GM18868 (cell line): ENCODE measurements around the gene MANSC1.

Experiments
- ATAC-seq: cut with Tn5 transposase; IDR thresholded peaks from one replicate; pipeline ENCODE4 v1.9.1; 2021; ENCODE audit warnings: mild to moderate bottlenecking, moderate library complexity; ENCODE audit not compliant: unreplicated experiment

The MANSC1 gene

DNA sequence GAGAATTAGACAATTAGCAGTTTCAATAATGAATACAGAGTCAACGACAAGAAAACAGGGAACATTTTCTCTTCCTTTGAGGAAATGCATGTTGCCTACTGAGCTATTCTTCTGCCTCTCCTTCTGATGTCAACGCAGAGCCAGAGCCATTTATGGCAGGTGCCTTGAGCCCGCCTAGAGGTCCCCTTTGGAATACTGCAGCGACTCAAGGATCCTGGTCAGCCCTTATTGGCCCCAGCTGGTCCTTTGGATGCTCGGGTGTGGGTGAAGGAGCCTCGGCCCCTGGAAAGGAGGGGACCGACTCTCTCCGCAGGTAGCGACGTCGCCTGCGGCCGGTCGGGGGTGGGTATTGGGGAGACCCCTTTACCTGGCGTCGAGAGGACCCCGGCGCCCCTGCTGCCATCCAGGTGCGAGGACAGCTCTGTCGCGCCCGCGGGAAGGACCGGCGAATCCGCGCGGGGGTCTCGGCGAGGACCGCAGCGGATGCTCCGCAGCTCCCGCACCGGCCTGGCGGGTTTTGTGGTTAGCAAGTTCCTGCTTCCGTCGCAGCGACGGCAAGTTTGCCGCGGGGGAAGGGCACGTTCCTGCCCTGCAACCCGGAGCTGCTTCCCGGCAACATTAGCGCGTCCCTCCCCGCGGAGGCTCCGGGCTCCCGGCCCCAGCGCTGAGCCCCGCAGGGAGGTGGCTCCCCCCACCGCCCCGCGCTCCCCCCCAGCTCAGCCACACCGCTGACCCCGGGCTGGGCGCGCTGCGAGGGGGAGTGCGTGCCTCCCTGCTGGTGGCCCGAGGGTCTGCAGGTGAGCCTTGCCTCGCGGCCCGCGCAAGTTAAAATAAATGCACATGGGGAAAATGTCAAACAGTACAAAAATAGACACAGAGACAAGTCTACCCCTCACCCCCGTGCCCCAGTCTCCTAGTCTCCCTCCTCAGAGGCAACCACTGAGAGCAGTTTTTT, at the start of gene MANSC1:
TSS of gene MANSC1 (minus strand) at position 532 of the 955 bp plus-strand sequence. CDS start 6,928 bp downstream, outside the sequence.
- ATAC-seq: peak; percentile 48

DNA sequence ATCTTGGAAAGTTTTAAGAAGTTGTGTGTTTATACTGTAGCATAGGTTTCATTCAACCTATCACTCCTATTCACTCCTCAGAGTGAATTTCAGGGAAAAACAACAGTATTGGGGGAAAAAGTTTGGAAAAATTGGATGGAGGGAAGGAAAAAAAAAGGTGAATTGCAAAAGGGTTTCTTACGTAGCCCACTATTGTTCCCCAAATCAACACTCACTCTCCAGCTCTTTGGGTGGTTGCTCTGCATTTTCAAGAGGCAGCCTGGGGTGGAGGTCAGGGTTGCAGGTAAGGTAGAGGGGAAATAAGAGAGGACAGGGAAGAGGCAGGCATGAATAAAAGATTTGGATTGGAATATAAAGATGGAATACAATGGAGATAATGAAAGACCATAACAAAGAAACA, 49.1 kb upstream of the MANSC1 start:
- no peak for ATAC-seq

DNA sequence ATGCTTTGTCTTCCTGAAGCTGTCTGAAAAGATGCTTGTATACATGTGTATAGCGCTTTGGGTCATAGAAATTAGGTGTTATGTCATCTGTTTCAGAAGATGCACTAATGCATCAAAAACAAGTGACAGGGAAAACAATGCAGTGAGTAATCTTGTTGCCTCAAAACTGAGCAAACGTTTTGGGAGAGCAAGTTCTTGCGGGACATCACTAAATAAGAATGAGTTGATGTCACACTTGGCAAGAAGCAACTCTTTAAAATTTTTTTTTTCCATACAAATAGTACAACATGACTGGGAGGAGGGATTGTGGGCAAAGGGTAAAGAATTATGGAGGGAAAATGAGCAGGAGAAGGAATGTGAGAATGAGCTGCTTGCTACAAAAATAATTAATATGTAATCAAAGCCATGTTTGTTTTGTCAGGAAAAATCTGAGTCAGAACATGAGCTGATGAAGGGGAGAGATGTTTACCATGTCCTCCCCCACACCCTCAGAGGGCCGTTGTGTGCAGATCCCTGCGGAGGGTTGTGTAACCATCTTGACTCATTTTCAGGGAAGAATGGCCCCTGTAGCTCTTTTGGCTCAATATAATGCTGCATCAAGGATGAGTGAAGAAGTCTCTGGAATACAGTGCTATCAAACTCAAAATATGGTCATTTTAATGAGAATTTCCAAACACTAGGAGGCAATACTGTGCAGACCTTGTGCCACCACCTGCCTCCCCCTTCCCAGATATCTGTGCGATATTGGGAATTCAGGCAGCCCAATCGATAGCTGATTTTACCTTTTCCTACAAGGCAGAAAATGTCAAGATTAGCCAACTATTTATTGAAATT, 48.2 kb upstream of the MANSC1 start:
- ATAC-seq: no peak

DNA sequence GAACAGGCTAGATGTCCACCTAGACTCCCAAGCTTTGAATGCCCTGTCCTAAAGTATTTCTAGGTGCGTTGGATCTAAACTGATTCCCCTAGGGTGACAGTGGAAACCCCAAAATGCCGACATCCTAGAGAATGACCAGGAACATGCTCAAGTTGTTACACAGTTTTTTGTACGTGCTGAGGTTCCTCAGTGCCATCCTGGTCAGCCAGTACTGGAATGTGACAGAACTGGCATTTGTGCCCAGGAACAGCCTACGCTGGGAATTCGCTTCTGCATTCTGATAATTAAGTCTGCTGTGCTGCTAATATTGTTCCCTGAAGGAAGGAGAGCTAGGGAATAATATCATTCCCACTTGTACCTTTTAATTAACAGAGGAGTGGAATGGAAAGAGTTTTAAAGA, 47.1 kb upstream of the MANSC1 start:
- ATAC-seq: no peak

DNA sequence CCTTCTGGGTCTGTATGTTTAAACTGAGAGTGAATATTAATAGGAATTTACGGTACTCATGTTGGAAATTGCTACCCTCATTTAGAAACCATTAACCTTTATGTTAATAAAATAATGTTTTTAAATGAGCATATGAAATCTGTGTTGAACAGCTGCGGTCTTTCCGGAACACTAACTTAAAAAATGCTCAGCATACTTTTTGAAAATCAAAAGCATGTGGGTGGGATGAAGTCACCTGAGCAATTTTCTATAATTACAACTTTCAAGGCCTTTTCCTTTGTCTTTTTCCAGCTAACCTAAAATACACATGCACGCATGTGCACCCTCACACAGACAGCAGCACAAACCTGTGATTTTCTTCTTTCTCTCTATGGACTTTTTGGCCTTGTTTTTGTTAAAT, 46.7 kb upstream of the MANSC1 start:
- ATAC-seq: no peak

DNA sequence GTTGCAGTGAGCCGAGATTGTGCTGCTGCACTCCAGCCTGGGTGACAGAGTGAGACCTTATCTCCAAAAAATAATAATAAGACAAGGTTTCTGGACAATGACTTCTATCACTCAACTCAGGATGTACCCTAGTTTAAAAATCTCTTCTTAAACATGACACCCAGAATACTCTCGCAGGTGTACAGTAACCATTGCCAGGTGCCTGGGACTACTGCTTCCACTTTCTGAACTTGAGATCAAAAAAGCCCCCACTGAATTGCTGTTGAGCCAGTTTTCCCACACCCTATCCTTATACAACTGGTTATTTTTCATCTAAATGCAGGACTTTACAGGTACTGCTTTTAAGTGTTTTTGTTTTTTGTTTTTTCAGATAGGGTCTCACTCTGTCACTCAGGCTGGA, 43.1 kb upstream of the MANSC1 start:
- no peak for ATAC-seq

DNA sequence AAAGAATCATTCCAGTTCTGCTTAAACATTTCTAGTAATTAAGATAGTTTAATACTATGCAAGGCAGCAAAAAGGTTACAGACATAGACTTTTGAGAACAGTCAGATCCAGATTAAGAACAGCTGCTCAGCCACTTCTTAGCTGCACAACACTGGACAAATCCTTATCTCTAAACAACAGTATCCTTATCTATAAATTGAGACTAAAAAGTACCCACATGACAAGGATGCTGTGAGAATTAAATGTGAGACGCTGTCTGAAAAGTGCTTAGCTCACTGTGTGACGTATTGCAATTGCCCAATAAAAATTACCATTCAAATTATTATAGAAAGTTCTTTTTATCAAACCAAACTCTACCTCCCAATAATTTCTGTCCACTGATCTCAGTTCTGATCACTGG, 42.4 kb upstream of the MANSC1 start:
- no peak for ATAC-seq

DNA sequence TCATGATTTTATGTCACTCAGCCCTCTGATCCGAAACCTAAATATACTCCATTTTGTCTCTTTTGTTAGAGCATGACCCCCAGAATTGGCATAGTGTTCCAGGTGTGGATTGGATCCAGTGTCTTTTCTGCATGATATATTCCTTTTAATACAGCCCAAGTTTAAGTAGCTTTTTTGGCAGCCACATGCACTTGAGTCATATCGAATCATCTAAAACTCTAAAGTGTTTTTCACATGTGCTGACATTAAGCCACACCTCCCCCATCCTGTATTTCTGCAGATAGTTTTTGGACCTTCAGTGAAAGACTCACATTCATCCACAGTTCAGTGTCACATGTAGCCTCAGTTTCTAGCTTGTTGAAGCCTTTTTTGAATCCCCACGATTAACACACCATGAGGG, 37.5 kb upstream of the MANSC1 start:
- no peak for ATAC-seq

DNA sequence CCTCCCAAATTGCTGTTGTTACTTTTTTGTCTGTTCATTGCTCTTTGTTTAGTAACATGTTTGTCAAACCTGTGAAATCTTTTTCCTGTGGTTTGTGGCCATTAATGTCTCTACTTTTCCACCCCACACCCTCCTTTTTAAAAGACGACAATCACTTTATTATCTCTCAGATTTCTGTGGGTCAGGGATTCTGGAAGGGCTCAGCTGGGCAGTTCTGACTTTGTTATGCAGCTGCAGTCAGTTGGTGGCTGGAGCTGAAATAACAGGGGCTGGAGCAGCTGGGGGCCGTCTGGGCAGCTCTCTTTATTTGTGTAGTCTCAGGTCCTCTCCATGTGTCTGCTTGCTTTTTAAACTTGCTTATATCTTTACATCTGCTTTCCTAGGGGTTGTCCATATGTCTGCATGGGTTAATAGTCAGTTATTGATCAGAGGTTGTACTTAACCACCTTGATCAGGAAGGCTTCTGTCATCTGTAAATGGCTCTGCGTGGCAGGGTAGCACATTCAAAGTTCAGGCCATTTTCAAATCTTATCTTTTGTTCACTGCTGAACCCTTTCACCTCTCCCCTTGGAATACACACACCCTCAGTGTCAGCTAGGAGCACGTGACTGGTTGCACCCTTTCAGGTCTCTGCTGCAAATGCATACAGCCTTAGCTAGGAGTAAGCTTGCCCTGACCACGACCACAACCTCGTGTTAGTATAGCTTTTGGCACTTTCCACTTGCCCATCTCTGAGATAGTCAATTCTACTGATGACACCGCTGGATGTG, 34.7 kb upstream of the MANSC1 start:
- no peak for ATAC-seq

DNA sequence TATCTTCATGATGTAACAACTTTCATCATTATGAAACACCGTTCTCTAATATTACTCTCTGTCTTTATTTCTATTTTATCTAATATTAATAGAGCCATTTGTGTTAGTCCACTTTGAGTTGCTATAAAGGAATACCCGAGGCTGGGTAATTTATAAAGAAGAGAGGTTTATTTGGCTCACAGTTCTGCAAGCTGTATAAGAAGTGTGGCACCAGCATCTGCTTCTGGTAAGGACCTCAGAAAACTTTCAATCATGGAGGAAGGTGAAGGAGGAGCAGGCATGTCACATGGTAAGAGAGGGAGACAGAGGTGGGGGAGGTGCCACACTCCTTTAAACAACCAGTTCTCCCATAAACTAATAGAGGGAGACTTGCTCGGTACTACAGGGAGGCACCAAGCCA, 31.9 kb upstream of the MANSC1 start:
- no peak for ATAC-seq

DNA sequence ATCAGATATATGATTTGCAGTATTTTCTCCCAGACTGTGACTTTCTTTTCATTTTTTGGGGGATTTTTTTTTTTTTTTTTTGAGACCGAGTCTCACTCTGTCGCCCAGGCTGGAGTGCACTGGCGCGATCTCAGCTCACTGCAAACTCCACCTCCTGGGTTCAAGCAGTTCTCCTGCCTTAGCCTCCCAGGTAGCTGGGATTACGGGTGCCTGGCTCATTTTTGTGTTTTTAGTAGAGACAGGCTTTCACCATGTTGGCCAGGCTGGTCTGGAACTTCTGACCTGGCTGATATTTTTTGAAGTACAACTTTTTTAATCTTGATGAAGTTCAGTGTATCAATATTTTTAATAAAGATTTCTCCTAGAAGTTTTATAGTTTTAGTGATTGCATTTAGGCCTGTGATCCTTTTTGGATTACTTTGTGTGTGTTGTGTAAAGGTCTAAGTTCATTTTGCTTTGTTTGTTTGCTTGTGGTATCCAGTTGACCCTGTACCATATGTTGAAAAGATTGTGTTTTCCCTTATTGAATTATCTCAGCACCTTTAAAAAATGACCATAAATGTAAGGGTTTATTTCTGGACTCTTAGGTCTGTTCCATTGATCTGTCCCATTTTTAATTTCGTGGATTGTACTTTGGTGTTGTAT, 31.0 kb upstream of the MANSC1 start:
- no peak for ATAC-seq

DNA sequence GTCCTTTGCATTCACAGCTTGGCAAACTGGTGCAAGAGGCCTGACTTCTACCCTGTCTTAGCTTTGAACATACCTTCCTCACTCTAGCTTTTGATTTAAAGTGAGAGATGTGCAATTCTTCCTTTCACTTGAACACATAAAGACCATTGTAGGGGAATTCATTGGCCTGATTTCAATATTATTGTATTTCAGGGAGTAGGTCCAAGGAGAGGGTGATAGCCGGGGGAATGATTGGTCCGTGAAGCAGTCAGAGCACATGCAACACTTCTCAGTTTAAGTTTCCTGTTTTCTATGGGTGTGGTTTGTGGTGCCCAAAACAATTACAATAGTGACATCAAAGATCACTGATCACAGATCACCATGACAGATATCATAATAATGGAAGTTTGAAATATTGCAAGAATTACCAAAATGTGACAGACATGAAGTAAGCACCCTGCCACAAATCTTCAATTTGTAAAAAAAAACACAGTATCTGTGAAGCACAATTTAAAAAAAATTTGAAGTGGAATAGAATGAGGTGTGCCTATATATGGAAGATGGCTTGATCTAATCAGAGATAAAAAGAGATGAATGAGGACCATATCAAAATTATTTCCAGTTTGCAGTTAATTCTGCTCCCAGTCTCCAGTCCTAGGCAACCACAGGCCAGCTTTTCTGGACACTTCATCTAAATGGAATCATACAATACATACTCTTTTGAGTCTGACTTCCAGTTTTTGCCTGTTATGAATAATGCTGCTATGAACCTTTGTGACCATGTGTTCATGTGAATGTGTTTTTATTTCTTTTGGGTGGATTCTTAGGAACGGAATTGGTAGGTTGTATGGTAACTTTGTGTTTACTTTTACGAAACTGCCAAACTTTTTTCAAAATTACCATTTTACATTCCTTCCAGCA, 30.0 kb upstream of the MANSC1 start:
- ATAC-seq: no peak

DNA sequence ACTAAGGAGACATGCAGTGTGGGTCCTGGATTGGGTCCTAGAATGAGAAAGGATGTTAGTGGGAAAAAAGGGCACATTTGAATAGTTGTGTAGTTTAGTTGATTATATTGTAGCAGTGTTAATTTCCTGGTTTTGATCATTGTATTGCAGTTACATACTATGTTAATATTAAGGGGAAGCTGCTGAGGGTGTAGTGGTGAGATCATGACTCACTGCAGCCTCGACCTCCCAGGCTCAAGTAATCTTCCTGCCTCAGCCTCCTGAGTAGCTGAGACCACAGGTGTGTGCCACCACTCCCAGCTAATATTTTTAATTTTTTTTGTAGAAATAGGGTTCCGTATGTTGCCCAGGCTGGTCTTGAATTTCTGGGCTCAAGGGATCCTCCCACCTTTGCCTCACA, 28.6 kb upstream of the MANSC1 start:
- ATAC-seq: no peak

DNA sequence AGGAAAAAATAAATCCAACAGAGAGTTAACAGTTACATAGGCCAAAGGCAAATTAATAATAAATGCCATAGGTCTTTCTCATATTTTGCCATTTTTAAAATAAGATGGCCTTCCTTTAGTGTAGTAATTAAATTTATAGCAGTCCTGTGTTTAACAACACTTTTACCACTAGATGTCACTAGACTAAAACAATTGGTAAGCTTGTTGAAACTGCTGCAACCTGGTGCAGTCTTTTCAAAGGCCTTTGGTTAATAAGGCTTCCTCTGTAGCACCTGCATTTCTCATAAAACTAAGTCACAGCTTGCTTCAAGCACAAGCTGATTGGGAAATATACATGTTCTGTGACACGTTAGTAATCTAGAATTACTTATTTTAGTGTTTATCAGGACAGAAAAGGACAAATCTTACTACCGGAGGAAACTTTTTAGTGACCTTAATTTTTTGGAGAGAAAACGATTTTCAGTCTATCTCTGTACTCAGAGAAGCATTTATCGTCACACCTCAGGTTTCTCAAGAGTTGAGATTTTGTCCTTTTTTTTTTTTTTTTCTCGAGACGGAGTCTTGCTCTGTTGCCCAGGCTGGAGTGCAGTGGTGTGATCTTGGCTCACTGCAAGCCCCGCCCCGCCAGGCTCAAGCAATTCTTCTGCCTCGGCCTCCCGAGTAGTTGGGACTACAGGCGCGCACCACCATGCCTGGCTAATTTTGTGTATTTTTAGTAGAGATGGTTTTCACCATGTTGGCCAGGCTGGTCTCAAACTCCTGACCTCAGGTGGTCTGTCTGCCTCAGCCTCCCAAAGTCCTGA, 26.8 kb upstream of the MANSC1 start:
- ATAC-seq: peak; percentile 65

DNA sequence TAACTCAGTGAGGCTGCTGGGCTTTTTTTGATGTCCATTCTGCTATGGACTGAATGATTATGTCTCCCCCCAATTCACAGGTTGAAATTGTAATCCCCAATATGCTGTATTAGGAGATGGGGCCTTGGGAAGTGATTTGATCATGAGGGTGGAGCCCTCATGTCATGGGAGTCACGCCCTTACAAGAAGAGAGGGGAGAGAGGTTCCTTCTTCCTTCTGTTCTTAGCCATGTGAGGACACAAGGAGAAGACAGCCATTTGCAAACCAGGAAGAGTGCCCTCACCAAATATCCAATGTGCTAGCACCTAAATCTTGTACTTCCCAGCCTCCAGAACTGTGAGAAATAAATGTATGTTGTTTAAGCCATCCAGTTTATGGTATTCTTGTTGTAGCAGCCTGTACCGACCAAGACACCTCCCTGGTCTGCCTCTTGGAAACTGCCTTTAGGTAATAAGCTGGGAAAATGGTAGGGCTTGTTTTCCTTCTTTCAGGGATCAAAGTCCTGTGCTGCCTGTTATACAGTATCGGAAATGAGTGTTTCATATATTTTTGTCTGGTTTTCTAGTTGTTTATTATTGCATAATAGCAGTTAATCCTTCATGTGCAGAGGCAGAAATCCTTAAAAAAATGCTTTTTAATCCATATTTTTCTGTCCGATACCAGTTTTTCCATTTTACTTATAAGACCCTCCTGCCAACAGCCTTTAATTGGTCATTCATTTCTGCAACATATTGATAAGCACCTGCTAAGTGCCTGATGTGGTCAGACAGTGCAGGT, 23.1 kb upstream of the MANSC1 start:
- no peak for ATAC-seq

DNA sequence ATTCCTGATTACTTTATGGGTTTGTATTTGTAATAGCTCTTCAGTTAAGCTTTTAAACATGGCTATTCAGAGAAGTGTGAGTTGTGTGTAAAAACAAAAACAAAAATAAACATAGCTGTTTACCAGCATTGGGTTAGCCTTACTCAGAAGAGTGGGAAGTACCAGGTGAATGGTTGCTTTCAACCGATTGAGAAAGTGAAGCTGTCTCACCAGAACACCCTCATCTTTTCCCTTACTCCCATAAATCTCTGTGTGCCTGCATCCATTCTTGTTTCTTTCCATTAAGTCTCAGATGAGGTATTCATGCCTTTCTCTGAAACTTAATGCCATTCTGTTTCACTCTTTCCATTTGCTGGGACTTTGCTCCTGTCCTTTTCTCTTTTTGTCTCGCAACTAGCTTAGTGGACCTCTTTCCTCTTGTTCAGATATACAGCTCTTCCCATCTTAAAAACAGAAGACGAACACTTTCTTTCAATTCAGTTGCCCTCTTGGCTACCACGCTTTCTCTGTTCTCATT, 17.5 kb upstream of the MANSC1 start:
- ATAC-seq: no peak

DNA sequence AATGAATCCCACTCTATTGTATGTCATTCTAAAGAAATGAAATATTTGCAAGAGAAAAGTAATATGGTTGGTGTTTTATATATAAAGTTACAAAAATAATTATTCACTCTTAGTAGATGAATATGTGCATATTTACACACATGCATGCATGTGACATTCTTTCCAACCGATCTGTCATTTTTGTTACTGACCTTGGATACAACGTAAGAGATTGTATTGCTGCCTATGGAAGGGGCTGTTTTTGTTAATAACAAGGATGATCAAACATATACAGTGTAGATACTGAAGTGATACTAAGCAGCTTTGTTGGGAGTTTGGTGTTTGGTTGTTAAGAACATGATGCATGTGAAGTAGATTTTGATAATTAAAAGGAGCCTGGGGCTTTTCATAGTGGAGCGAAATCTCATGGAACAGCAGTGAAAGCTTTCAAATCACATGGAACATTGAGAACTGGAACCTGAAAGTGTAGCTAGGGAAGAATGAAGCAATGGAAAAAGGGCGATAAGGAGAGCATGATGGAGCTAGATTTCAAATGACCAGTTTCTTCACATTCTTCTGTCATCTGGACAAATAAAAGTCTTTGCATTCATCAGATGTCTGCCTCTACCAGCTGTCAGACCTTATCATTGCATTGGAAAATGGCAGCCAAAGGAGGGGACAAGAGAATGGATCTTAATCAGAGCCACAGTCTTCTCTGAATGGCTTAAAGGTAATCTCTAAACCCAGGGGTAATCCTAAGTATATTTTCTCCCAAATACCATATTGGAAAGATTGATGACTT, 16.8 kb upstream of the MANSC1 start:
- ATAC-seq: no peak
